Measurements from ENCODE around the gene TAS2R39.
"Not testable (repeated sequence)": the region's sequence is repeated elsewhere in the genome, so short reads cannot be mapped to it uniquely, and the experiment has no call there.

The TAS2R39 gene

DNA sequence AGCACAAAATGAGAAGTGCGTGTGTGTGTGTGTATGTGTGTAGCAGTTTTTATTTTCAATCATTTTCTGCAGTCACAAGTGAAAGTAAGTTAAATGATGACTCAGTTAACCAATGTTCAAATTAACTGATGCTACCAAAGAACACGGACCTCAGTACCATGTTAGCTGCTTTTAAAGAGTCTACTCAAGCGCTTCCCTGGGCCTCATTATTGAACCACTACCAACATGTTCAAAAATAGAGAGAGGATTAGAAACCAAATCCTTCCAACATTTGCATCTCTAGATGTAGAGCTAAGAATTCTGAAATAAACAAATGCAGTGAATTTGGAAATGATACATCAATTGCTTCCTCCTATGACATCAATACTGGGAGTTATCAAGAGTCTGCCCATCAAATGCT lies at the start of gene TAS2R39:
Gene TAS2R39, plus strand, starts transcription at position 396 of the 400 bp plus-strand sequence. Its CDS starts 0 bp downstream, at position 396.
- DNase-seq: no peak

DNA sequence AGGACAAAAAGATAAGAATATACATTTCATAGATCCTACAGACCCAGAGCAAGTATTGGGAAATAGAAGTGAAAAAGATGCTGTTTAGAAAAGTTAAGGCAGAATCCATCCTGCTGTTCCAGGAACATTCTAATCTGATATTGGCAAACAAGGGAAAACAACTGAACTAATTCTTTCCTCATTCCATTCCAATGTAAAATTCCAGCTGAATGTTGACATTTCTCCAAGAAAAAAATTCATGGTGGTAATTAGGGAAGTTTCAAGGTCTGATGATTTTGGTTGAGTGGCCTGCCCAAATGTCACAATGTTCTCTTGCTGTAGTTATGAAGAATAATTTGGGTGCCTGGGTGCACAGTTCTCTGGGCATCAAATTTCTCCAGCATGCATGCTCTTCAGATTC lies 36.1 kb upstream of the TAS2R39 start:
- DNase-seq: no peak

DNA sequence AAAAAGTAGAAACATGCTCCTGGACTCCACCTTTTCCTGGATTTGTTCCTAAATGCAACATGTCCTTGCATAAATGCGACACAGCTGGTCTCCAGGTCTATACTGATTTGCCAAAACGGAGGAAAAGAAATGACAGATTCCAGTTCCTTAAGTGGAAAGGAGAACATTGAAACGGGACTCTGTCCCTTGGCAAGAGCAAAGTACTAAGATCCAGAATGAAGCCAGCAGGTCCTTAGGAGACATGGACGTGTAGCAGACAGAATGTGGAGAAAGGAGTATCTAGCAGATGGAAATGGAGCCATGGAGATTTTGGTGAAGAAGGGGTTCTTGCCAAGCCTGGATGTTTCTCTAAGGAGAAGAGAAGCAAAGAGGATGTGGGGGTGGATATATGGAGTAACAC lies 35.2 kb upstream of the TAS2R39 start:
- DNase-seq: no peak

DNA sequence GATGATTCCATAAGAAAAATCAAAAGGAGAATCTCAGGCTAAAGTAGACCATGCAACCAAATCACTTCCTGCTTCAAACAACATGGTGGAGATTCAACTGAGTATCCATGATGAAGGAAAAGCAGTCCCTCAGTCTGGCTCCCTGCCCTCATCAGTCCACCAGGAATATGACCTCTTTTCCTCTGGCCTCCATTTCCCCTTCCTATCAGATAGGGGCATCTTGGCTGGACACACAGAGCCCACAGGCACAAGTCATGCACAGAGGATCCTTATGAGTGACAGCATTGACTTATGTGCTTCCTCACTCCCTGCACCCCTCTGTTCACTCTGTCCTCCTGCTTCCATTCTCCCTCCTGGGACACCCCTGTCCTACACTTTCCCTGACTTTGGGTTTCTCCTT lies 34.6 kb upstream of the TAS2R39 start:
- no peak for DNase-seq

DNA sequence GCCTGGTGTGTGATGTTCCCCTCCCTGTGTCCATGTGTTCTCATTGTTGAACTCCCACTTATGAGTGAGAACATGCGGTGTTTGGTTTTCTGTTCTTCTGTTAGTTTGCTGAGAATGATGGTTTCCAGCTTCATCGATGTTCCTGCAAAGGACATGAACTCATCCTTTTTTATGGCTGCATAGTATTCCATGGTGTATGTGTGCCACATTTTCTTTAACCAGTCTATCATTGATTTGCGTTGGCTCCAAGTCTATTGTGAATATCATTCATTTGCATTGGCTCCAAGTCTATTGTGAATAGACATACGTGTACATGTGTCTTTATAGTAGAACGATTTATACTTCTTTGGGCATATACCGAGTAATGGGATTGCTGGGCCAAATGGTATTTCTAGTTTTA lies 32.5 kb upstream of the TAS2R39 start:
- DNase-seq: not testable (repeated sequence)

DNA sequence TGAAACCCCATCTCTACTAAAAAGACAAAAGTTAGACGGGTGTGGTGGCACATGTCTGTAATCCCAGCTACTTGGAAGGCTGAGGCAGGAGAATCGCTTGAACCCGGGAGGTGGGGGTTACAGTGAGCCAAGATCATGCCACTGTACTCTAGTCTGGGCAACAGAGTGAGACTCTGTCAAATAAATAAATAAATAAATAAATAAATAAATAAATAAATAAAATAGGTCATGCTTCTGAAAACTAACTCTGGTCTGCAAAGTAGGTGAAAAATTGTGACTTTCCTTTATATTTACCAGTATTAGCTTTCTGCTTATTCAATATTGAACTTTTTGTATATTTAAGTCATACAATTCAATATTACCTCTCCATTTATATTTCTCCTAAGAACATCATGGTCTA lies 24.6 kb upstream of the TAS2R39 start:
- DNase-seq: not testable (repeated sequence)

DNA sequence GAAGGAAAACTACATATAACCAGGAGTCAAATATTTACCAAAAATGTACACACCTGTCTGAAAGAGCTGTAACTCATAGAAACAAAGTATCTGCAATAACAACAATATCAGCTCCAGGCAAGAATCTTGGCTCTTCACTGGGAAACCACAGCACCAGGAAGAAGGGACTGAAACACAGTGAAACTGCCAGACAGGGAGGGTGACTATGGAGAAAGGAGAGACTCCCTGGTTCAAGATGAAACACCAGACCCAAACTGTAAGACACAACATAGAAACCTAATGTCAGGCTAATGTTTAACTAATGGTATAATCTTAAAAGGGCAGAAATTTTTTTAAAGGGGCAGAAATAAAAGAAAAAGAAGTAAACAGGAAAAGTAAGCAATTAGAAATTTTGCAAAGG lies 11.5 kb upstream of the TAS2R39 start:
- no peak for DNase-seq

DNA sequence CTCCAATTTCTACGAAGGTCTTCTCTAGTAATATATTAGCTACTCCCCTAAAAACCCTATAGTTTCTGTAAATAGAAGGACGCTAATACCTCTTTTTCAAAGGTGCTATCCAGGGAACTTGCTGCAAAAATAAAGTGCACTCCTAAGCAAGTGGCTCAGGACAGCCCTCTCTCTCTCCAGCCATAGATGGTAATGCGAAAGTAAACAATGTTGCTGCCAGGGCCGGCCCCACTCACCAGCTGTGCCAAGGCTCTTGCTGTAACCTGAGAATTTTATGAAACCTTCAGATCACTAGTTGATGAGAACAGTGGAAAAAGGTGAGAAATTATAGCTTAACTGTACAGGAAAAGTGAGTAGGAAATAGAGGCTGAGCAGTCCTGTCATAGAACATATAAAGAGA lies 10.9 kb upstream of the TAS2R39 start:
- DNase-seq: peak; percentile 96

DNA sequence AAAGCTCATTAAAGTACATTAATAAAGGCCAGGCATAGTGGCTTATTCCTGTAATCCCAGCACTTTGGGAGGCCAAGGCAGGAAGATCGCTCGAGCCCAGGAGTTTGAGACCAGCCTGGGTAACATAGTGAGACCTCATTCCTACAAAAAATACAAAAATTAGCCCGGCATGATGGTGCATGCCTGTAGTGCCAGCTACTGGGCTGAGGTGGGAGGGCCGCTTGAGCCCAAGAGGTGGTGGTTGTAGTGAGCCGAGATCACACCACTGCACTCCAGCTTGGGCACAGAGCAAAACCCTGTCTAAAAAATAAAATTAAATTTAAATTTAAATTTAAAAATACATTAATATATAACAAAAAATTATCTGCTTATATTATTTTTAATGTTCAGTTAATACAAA lies 7.1 kb upstream of the TAS2R39 start:
- no peak for DNase-seq

DNA sequence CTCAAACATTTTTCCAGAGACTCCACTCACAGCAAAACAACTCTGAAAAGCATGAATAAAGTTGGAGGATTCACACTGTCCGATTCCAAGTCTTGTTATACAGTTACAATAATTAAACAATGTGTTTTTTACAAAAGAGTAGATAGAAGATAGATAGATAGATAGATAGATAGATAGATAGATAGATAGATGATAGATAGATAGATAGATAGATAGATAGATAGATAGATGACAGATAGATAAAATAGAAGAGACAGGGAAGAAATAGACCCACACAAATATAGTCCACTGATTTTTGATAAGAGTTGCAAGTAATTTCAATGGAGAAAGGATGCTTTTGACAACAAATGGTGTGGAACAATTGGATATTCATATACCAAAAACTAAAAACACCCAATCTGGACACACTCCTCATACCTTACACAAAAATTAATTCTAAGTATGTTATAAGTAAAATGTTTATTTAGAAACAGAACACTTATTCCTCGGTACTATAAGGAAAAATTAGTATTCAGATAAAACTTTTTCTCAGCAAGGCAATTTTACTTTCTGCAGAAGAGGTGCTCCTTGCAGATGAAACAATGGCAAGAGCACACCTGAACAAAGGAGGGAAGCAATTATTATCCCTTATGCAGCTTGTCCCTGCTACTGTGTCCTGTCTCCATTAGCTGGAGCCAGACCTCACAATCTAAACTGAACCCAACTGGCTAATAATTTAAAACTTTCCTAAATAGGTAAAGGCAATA lies 5.7 kb upstream of the TAS2R39 start:
- DNase-seq: no peak

DNA sequence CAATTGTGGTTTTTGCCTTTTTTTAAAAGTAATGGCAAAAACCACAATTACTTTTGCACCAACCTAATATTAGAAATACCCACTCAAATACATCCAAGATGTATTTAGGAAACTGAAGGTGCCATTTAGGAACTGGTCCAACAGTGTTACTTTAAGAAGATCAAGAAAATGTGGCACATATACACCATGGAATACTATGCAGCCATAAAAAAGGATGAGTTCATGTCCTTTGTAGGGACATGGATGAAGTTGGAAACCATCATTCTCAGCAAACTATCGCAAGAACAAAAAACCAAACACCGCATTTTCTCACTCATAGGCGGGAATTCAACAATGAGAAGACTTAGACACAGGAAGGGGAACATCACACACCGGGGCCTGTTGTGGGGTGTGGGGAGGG lies 2.4 kb upstream of the TAS2R39 start:
- DNase-seq: not testable (repeated sequence)

DNA sequence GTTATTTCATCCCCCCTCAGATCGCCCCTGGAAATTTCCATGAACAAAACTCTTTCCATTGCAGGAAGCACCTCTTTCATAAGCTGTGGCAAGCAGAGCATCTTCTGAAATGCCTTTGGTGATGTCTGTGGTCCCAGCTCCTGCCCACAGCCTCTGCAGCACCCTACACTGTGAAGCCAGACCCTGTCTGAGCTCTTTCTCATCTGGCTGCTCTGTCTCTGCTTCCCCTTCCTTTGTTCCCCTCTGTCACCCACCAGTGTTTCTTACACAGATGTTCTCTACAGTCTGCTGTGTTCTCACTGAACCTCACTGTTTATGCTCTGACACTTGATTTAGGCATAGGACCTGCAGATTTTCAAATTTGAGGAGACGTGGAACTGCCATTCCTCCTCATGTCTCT lies 1.9 kb upstream of the TAS2R39 start:
- no peak for DNase-seq

DNA sequence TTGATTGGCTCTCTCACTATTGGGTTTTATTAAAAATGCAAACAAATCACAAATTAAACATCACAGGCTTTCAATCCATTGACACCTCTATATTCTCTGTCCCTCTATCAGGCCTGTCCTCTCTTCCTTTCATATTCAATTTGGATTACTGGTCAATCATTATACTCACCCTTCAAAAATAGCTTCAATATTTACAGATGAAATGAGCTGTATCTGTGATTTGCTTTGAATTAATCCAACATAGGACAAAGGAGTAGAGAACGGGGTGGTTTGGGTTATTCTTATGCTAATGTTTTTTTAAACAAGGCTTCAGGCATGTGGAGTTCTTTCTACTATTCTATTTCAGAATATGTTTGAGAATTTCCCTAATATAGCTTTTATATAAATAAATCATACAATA lies 2.3 kb downstream of the TAS2R39 start:
- no peak for DNase-seq

DNA sequence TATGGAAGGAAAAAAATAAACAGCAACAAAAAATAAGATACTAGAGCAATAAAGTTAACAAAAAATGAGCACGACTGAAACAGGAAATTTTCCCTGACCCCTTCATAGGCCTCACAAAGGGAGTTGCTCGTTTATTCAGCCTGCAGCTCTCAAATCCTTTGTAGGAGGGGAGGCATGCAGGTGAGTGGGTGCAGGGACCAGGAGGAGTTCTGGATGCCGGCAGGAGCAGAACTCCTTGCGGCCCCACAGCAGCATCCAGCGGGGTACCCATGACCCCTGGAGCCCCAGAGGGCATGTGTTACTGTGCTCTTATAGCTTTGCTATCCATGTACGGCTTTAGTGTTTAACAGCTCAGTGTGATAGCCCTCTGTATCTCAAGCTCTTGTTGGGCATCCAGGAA lies 5.8 kb downstream of the TAS2R39 start:
- DNase-seq: no peak

DNA sequence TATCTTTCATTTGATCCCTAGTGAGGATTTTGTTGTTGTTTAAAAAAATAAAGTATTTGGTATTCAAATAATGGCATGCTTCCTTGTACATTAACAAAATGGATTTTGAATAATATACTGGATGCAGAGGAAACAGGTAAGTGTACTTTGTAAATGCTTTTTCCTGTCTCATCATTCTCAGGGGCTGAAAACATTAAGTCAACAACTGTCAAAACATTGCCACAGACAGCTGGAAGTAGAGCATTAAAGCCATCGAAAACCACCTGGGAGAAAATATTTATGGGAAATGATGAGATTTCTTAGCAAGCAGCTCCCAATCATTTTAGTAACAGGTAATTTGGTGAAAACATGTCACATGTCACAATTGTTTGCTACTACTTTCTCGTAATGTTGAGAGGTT lies 10.7 kb downstream of the TAS2R39 start:
- no peak for DNase-seq

DNA sequence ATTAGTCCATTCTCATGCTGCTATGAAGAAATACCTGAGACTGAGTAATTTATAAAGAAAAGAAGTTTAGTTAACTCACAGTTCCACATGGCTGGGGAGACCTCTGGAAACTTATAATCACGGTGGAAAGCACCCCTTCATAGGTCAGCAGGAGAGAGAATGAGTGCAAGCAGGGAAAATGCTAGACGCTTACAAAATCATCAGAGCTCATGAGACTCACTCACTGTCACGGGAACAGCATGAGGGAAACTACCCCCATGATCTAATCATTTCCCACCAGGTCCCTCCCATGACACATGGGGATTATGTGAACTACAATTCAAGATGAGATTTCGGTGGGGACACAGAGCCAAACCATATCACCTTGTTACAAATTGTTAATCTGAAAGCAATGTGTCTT lies 15.8 kb downstream of the TAS2R39 start:
- no peak for DNase-seq

DNA sequence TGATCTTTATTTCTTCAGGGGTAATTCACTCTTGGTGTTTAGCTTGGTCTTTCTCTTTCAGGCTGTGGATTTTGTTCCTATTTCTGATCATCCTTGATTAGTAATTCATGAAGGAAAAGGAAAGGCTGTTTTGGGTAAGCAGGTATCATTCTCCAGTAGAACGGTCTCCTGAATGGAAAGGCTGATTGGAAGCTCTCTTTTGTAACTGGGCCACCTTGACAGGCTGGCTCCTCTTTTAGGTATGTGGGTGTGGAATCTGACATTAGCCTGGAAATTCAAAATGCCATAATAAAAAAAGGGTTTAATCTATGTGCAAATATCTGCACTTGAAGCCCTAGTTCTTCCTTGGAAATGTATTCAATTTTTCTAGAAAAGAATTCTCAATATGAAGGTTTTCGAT lies 18.9 kb downstream of the TAS2R39 start:
- DNase-seq: no peak

DNA sequence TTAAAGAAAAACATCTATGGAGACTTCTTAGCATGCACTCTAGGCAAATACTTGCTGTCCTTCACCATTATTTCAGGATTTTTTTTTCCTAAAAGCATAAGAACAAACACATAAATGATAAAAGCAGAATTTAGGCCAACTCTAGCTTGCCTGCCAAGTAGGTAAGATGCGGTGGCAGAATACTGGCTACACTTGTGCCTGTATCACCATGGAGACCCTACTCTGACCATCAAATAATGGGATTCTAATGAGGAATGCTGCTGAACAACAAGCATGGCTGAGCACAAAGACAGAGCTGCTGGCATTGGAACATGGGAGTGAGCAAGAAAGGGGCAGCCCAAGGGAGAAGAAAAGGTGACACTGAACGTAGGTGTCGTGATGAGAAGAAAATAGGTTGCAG lies 20.2 kb downstream of the TAS2R39 start:
- peak; percentile 38 for DNase-seq

DNA sequence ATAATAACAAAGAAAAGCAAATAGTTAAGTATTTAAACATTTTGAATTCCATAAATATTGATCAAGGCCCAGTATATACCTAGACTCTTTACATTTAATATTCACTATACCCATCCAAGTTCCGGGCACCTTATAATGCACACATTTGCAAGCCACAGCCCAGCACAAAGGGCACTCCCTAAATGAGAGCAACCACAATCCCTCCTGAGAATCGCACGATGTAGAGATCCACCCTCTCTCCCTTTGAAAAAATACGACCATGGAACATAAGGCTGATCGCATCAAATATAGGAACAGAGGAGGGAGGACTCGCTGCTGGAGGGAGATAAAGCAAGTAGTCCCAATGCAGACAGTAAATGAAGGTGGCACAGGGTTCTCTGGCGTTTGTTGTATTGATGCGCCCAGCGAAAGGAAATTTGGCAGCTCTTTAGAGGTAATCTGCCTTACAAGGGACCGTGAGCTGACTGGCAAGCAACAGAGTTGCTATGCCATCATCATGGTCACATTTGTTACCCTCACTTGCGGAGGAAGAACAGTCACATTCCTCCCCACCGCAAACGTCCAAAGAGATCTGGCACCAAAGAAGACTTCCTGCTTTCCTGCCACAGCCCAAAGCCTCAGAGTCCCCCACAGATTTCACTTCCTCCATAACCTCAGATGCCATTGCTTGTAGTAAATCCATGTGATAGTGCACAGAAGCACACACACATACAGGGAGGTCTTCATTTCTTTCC lies 22.5 kb downstream of the TAS2R39 start:
- DNase-seq: no peak

DNA sequence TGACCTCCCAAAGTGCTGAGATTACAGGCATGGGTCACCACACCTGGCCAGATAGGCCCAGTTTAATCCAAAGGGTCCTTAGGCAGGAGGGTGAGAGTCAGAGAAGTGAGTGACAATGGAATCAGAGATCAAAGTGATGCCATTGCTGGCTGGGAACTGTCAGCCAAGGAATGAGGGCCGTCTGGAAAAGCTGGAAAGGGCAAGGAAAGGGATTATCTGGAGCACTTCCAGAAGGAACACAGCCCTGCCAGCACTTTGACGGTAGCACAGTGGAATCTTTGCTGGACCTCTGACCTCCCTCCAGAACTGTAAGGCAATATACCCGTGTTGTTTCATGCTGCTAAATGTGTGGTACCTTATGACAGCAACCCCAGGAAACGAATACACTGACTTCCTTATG lies 27.3 kb downstream of the TAS2R39 start:
- no peak for DNase-seq

DNA sequence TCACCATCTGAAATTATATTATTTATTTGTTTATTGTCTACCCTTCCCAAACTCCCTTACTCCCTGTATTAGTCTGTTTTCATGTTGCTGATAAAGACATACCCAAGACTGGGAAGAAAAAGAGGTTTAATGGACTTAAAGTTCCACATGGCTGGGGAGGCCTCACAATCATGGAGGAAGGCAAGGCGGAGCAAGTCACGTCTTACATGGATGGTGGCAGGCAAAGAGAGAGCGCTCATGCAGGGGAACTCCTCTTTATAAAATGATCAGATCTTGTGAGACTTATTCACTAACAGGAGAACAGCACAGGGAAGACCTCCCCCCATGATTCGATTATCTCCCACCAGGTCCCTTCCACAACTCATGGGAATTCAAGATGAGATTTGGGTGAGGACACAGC lies 30.3 kb downstream of the TAS2R39 start:
- not testable (repeated sequence) for DNase-seq

DNA sequence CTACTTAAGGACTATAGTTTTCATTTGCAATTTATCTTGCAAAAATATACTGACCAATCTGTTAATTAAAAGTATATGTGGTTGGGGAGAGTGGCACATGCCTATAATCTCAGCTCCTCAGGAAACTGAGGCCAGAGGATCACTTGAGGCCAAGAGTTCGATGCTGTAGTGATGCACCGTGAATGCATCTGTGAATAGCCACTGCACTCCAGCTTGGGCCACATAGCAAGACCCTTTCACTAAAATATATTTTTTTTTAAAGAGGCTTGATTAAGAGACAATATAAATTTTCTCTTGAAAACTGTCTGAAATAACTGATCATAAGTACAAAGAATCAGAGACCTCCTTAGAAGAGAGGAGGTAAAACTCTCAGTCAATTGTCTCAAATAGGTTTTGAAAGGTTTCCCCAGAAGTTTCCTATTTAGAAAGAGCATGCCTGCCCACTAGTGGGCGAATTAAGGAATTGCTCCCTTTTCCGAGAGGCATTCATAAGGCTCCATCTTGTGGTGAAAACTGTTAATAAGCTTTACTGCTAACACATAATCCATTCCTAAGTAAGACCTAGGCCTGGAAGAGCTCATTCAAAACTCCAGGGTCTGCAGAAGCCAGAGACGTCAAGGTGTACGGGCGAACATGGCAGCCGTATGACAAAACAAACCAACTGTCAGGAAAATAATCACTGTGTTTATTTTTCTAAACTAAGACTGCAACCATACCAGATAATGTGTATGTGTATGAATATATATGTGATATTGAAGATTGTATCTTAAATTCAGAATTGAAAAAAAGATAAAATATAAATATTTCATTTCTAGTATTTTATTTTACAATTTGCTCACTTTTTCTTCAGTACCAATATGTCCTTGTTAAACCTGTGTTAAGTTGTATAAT lies 31.8 kb downstream of the TAS2R39 start:
- DNase-seq: peak; percentile 91

DNA sequence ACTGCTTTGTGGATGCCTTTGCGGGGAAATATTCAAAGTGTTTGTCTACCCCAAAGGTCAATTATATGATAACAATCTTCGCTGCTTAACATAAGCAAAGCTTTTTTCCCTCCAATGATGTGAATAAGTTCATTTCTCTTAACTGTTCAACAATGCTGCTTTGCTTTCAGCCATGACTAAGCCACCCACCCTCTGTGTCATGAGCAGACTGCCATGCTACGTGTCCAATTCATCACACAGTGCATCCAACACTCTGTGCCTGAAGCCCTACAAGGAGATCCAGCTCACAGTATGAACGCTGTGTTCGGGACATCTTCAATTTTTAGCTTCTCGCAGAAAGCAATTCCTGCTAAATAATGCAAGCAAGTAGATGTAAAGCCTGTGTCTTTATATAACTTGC lies 32.9 kb downstream of the TAS2R39 start:
- no peak for DNase-seq

DNA sequence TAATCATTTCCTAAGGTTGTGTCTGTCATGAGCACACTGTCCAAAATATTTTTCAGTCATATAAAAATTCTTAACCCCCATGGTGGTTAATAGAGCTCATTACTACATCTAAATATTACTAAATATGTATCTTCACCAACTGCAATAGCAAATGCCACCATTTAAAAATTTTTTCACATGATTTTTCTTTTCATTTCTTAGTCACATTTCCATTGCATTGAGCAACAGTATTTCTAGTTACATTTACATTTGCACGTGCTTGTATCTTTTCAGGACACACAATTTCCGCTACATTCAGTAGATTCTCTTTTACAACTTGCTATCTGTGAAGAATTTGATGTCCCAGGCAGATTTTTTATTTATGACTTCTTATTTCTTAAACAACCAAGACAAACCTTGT lies 33.5 kb downstream of the TAS2R39 start:
- no peak for DNase-seq

All from NCI-H1092 treated with DMSO at 0.1 percent for 48 hours (cell line).